ENCODE measurements around the gene DUOXA2.
"Not testable (repeated sequence)": the region's sequence is repeated elsewhere in the genome, so short reads cannot be mapped to it uniquely, and the experiment has no call there.

DUOXA2 gene

DNA sequence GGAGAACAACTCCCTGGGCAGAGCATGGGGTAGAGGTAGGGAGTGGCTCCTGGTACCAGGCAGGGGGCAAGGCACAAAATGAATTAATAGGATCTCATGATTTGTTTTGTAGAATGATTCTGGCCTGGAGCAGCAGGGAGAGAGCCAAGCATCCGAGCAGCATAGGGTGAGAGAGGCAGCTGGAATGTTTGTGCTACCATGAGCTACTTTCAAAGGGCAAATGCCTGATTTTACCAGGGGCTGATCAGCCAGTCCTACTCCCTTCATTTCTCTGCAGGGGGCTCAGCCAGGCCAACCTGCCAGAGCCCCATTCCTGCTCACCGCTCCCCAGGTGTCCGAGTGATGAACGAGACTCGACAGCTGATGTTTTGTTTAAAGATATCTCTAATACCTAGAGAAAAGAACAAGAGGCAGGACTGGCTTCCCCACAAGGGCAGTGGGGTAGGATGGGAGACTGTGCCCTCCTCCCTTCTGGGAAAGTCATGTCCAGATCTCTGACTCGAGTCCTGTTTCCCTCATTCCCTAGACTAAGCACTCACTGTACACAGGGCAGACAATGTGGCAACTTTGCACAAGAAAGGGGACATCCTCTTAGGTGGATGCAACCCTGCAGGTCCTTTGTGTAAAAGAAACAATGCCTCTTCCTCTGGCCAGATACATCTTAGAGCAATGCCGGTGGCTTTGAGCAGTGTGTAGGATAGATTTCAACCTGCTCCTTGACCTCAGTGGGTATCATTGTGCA lies 13.1 kb upstream of the DUOXA2 start:
- TF ChIP-seq, protein P1, sequence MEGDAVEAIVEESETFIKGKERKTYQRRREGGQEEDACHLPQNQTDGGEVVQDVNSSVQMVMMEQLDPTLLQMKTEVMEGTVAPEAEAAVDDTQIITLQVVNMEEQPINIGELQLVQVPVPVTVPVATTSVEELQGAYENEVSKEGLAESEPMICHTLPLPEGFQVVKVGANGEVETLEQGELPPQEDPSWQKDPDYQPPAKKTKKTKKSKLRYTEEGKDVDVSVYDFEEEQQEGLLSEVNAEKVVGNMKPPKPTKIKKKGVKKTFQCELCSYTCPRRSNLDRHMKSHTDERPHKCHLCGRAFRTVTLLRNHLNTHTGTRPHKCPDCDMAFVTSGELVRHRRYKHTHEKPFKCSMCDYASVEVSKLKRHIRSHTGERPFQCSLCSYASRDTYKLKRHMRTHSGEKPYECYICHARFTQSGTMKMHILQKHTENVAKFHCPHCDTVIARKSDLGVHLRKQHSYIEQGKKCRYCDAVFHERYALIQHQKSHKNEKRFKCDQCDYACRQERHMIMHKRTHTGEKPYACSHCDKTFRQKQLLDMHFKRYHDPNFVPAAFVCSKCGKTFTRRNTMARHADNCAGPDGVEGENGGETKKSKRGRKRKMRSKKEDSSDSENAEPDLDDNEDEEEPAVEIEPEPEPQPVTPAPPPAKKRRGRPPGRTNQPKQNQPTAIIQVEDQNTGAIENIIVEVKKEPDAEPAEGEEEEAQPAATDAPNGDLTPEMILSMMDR (conservative IDR thresholded peaks at IDR 0.05; ENCODE audit: low read depth, low read length): no peak
- no peak overlapping the region for H3K4me3 ChIP-seq (ENCODE audit: low read length)
- no peak for DNase-seq (ENCODE audit: low read depth)

DNA sequence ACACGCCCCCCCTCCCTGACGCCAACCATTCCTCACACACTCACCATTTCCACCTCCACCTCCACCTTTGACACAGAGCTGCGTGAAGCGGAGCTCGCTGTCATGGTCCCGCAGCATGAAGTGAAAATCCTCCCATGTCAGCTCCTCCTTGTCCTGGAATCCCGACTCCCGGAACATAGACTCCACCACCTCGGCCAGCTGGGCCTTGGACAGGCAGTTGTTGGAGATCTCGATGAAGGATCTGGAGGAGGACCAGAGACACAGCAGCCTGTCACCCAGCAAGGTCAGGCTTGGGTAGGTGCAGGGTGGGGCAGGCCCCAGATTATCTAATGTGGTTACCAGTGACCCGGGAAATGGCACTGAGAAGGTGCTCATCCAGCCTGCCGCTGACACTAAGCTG lies 12.4 kb upstream of the DUOXA2 start:
- TF ChIP-seq, protein P1 (conservative IDR thresholded peaks at IDR 0.05; ENCODE audit: low read depth, low read length): no peak
- H3K4me3 ChIP-seq (ENCODE audit: low read length): no peak overlapping the region
- no peak for DNase-seq (ENCODE audit: low read depth)

DNA sequence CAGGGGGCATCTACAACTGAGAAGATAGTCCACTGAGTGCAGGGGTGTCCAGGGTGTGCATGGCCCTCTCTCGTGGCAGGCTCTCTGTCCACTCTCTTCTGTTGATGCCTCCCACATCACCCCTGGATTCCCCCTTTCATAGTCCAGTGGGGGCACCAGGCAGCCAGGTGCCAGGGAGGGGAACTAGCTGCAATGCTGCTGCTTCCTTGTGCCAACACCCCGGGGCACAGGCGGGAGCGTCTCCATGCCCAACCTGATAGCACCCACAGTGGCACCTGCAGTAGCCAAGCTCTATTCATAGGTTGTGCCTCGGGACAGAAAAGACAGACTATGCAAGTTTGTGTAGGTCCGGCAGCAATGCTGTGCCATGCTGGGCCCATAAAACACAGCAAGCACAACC lies 11.9 kb upstream of the DUOXA2 start:
- no peak for DNase-seq (ENCODE audit: low read depth)
- TF ChIP-seq, protein P1 (conservative IDR thresholded peaks at IDR 0.05; ENCODE audit: low read depth, low read length): no peak
- no peak overlapping the region for H3K4me3 ChIP-seq (ENCODE audit: low read length)

DNA sequence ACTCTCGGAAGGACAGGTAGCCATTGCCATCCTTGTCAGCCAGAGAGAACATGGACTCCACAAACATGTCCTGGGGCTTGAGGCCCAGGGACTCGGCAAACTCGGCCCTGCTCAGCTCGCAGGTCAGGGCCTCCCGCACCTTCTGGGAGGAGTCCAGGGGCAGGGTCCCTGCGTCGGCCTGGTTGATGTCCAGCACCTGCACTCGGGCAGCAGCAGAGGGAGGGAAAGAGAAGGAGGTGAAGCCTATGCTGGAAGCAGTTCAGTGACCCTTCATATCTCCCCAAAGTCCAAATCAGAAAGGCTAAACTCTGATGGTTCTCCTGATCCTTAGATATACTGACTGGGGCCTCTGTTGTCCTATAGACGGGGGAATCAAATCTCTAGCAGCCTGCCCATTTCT lies 10.0 kb upstream of the DUOXA2 start:
- not testable (repeated sequence) for DNase-seq (ENCODE audit: low read depth); H3K4me3 ChIP-seq (ENCODE audit: low read length)

DNA sequence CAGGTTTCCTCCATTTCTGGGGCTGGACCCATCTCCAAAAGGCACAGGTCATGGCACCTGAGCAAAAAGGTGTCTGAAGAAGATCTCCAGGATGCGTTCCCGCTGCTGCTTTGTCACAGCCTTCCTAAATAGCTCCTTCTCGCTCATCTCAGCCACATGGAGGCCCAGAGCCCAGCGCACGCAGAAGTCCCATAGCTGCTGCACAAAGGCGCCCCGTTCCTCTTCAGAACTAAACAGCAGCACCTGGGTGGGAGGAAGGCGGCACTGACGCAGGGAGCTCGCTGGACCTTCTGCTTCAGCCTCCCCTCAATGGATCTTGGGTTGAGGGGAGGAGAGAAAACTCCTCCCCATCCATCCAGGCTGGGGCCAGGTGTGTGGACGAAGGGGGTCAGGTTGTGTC lies 8.5 kb upstream of the DUOXA2 start:
- no peak overlapping the region for H3K4me3 ChIP-seq (ENCODE audit: low read length)
- TF ChIP-seq, protein P1 (conservative IDR thresholded peaks at IDR 0.05; ENCODE audit: low read depth, low read length): no peak
- DNase-seq (ENCODE audit: low read depth): no peak

GRCh38 chr15:45106002-45106790 lies 7.9 kb upstream of the DUOXA2 start:
- TF ChIP-seq, protein P1 (conservative IDR thresholded peaks at IDR 0.05; ENCODE audit: low read depth, low read length): no peak
- DNase-seq (ENCODE audit: low read depth): no peak
- no peak overlapping the region for H3K4me3 ChIP-seq (ENCODE audit: low read length)

GRCh38 chr15:45107941-45108630 lies 6.0 kb upstream of the DUOXA2 start:
- TF ChIP-seq, protein P1 (conservative IDR thresholded peaks at IDR 0.05; ENCODE audit: low read depth, low read length): no peak
- DNase-seq (ENCODE audit: low read depth): no peak
- no peak overlapping the region for H3K4me3 ChIP-seq (ENCODE audit: low read length)
